OCI-LY1 (cell line): Measurements from ENCODE around the gene SPRR1B.
"Not testable (repeated sequence)": the region's sequence is repeated elsewhere in the genome, so short reads cannot be mapped to it uniquely, and the experiment has no call there.

Experiments
- H2AFZ ChIP-seq: fragments of 200-600 bp; sonication (generic), shearing (Covaris generic); 2 replicates; pipeline ENCODE4 v1.6.0; 2014; ENCODE audit warnings: antibody characterized with exemption, mild to moderate bottlenecking, low read length
- H3F3A ChIP-seq: fragments of 200-600 bp; sonication (generic), shearing (Covaris generic); 2 replicates; pipeline ENCODE4 v1.6.0; 2014; ENCODE audit warnings: mild to moderate bottlenecking, antibody characterized with exemption, low read length, moderate library complexity; ENCODE audit not compliant: insufficient read depth
- H3K27ac ChIP-seq: fragments of 200-600 bp; sonication (generic); 2 replicates; pipeline ENCODE4 v1.5.1; 2014; ENCODE audit warnings: low read length, mixed run types, mild to moderate bottlenecking, low read depth; ENCODE audit not compliant: poor library complexity, severe bottlenecking
- H3K27me3 ChIP-seq: fragments of 200-600 bp; sonication (generic); 2 replicates; pipeline ENCODE4 v1.6.0; 2014; ENCODE audit warnings: antibody characterized with exemption, mild to moderate bottlenecking, low read length, moderate library complexity; ENCODE audit not compliant: insufficient read depth
- H3K36me3 ChIP-seq: fragments of 200-600 bp; sonication (generic); 2 replicates; pipeline ENCODE4 v1.6.1; 2014; ENCODE audit warnings: mild to moderate bottlenecking, antibody characterized with exemption, low read length, moderate library complexity, mixed read lengths; ENCODE audit not compliant: insufficient read depth
- H3K4me1 ChIP-seq: fragments of 200-600 bp; sonication (generic); 2 replicates; pipeline ENCODE4 v1.5.1; 2014; ENCODE audit warnings: mild to moderate bottlenecking, low read length, moderate library complexity; ENCODE audit not compliant: insufficient read depth, severe bottlenecking
- H3K4me2 ChIP-seq: fragments of 200-600 bp; sonication (generic), shearing (Covaris generic); 2 replicates; pipeline ENCODE4 v1.6.1; 2014; ENCODE audit warnings: low read length
- H3K4me3 ChIP-seq: fragments of 200-600 bp; sonication (generic); 2 replicates; pipeline ENCODE4 v1.5.1; 2014; ENCODE audit warnings: low read length, low read depth, mild to moderate bottlenecking, mixed read lengths; ENCODE audit not compliant: poor library complexity, severe bottlenecking
- H3K79me2 ChIP-seq: fragments of 200-600 bp; shearing (Covaris generic); 2 replicates; pipeline ENCODE4 v1.6.1; 2016; ENCODE audit warnings: mixed run types, low read length, mixed read lengths; ENCODE audit not compliant: insufficient read depth
- H3K9ac ChIP-seq: fragments of 200-600 bp; sonication (generic), shearing (Covaris generic); 2 replicates; pipeline ENCODE4 v1.6.1; 2014; ENCODE audit warnings: mild to moderate bottlenecking, low read length, mixed read lengths
- H3K9me2 ChIP-seq: fragments of 200-600 bp; sonication (generic), shearing (Covaris generic); 2 replicates; pipeline ENCODE4 v1.6.1; 2014; ENCODE audit warnings: low read depth, mild to moderate bottlenecking, low read length, mixed read lengths
- H3K9me3 ChIP-seq: fragments of 200-600 bp; shearing (Covaris generic); 2 replicates; pipeline ENCODE4 v1.6.1; 2014; ENCODE audit warnings: low read length, mixed read lengths
- H4K20me1 ChIP-seq: fragments of 200-600 bp; sonication (generic), shearing (Covaris generic); 2 replicates; pipeline ENCODE4 v1.6.0; 2016; ENCODE audit warnings: mild to moderate bottlenecking, low read length; ENCODE audit not compliant: insufficient read depth
- EZH2 ChIP-seq: fragments of 200-600 bp; sonication (generic), shearing (Covaris generic); IDR thresholded peaks from 2 replicates; pipeline ENCODE4 v1.8.0; 2017; ENCODE audit warnings: borderline replicate concordance, mixed run types, mild to moderate bottlenecking, antibody characterized with exemption, low read length, moderate library complexity, mixed read lengths
- TF ChIP-seq, protein P1 (sequence below): fragments of 200-600 bp; sonication (generic), shearing (Covaris generic); IDR thresholded peaks from 2 replicates; pipeline ENCODE4 v1.5.1; 2017; ENCODE audit warnings: mild to moderate bottlenecking, antibody characterized with exemption, low read length, moderate library complexity, mixed read lengths

The SPRR1B gene

DNA sequence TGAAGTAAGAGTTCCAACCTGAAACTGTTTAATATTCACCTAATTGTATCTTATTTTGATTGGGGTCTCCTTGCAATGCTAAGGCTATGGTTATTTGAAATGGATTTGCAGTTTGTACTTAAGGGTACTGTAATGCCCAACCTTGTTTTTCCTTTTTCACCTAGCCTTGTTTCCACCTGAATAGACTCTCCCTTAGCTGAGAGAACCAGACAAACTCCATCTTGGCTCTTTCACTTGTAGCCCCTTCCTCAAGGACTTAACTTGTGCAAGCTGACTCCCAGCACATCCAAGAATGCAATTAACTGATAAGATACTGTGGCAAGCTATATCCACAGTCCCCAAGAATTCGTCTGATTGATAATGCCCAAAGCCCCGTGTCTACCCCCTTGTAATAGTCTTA is 9.2 kb upstream of the SPRR1B start:
- H4K20me1 ChIP-seq, H3K79me2 ChIP-seq, H3K4me2 ChIP-seq, H3K9ac ChIP-seq, H3K4me3 ChIP-seq, H3K36me3 ChIP-seq, H3K27ac ChIP-seq, H3K9me3 ChIP-seq, H3K27me3 ChIP-seq, H3F3A ChIP-seq, H2AFZ ChIP-seq, H3K9me2 ChIP-seq, H3K4me1 ChIP-seq: not testable (repeated sequence)

DNA sequence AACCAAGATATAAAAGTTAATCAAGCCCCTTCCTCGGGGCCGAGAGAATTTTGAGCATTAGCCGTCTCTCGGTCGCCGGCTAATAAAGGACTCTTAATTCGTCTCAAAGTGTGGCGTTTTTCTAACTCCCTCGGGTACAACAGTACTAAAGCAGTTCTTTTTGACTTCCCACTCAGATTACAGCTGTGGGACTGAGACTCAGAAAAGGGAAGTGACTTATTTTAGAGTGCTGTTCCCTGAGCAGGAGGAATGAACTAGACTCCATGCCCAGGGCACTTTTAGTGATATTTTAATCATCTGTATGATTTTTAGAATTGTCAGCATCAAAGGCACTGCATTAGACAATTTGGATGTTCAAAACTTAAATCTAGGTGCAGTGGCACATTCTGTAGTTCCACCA is 8.7 kb upstream of the SPRR1B start:
- H3K9me3 ChIP-seq, H3K4me2 ChIP-seq, H2AFZ ChIP-seq, H3K79me2 ChIP-seq, H4K20me1 ChIP-seq, H3K4me1 ChIP-seq, H3K27me3 ChIP-seq, H3K36me3 ChIP-seq, H3K4me3 ChIP-seq, H3F3A ChIP-seq, H3K9ac ChIP-seq, H3K27ac ChIP-seq, H3K9me2 ChIP-seq: not testable (repeated sequence)

DNA sequence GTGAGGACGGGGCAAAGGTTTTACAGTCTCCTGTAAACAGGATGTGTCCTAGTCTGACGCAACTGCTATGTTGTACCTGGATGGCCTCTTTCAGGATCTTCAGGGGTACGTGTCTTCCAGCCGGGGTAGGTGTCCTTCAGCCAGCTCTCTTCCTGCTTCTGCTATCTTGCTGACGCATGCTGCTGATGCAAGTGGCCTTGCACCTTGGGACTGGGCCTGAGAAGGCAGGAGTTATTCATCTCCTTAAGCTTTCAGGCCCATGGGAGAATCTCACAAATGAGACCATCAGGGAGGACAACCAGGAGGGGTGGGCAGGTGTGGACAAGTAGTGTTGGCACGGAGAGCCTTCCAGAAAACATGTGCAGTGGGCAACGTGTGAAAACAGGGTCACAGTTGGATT is 7.9 kb upstream of the SPRR1B start:
- H3K4me2 ChIP-seq = no peak overlapping the region
- TF ChIP-seq, protein P1, sequence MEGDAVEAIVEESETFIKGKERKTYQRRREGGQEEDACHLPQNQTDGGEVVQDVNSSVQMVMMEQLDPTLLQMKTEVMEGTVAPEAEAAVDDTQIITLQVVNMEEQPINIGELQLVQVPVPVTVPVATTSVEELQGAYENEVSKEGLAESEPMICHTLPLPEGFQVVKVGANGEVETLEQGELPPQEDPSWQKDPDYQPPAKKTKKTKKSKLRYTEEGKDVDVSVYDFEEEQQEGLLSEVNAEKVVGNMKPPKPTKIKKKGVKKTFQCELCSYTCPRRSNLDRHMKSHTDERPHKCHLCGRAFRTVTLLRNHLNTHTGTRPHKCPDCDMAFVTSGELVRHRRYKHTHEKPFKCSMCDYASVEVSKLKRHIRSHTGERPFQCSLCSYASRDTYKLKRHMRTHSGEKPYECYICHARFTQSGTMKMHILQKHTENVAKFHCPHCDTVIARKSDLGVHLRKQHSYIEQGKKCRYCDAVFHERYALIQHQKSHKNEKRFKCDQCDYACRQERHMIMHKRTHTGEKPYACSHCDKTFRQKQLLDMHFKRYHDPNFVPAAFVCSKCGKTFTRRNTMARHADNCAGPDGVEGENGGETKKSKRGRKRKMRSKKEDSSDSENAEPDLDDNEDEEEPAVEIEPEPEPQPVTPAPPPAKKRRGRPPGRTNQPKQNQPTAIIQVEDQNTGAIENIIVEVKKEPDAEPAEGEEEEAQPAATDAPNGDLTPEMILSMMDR = no peak
- TF ChIP-seq EZH2 = no peak
- no peaks in the 10 kb centered on the region for H4K20me1 ChIP-seq
- H3K36me3 ChIP-seq = no peaks in the 10 kb centered on the region
- no peaks in the 10 kb centered on the region for H3K9me3 ChIP-seq
- no peak overlapping the region for H3K4me3 ChIP-seq
- no peak overlapping the region for H3K9ac ChIP-seq
- no peaks in the 10 kb centered on the region for H3K4me1 ChIP-seq
- H3K27ac ChIP-seq = no peak overlapping the region
- no peaks in the 10 kb centered on the region for H3K79me2 ChIP-seq
- H3F3A ChIP-seq = no peaks in the 10 kb centered on the region
- no peak overlapping the region for H2AFZ ChIP-seq
- no peaks in the 10 kb centered on the region for H3K27me3 ChIP-seq
- no peaks in the 10 kb centered on the region for H3K9me2 ChIP-seq

GRCh38 chr1:153024413-153024812 is 6.6 kb upstream of the SPRR1B start:
- Histone ChIP-seq H3K9ac (no peak overlapping the region), H4K20me1 (no peaks in the 10 kb centered on the region), H3K36me3 (no peaks in the 10 kb centered on the region), H3K4me1 (no peaks in the 10 kb centered on the region), H3K4me2 (no peak overlapping the region), H3K9me3 (no peaks in the 10 kb centered on the region), H3K9me2 (no peaks in the 10 kb centered on the region), H3K27ac (no peak overlapping the region), H3F3A (no peaks in the 10 kb centered on the region), H3K27me3 (no peaks in the 10 kb centered on the region), H3K4me3 (no peak overlapping the region), H2AFZ (no peak overlapping the region), H3K79me2 (no peaks in the 10 kb centered on the region)
- TF ChIP-seq, protein P1 = no peak
- TF ChIP-seq EZH2 = no peak
